Tibial nerve (tissue), 4 donors: Measurements from ENCODE around the gene NTSR1. TPM values are rescaled to one million over a fixed set of nuclear protein-coding genes. Genes with fewer than 3 reads are reported as not detected.
A peak's percentile ranks its signal among the peaks of the same experiment; 100 is the strongest.

Source experiments
- DNase-seq, 2 donors: peaks; one replicate each; pipeline ENCODE4 v3.0.0-alpha.2; 2019; ENCODE audit warnings: low spot score in 2 of 2
- H3K27ac ChIP-seq, 4 donors: fragments of 200-600 bp; sonication (generic) in 3 of 4; one replicate each; pipeline ENCODE4 v1.5.1; 2017 to 2019; ENCODE audit warnings: mild to moderate bottlenecking in 1 of 4
- H3K27me3 ChIP-seq, 2 donors: fragments of 200-600 bp; sonication (generic) in 1 of 2; one replicate each; pipeline versions ENCODE4 v1.5.1 to v1.6.0; 2017 to 2019
- H3K36me3 ChIP-seq, 3 donors: fragments of 200-600 bp; sonication (generic); one replicate each; pipeline ENCODE4 v1.5.1; 2018 to 2019
- H3K4me1 ChIP-seq, 4 donors: fragments of 200-600 bp; sonication (generic) in 3 of 4; one replicate each; pipeline ENCODE4 v1.5.1; 2017 to 2019
- H3K4me3 ChIP-seq, 4 donors: fragments of 200-600 bp; sonication (generic) in 3 of 4; one replicate each; pipeline ENCODE4 v1.5.1; 2017 to 2019; ENCODE audit warnings: mild to moderate bottlenecking in 1 of 4, moderate library complexity in 1 of 4
- H3K9me3 ChIP-seq, 4 donors: fragments of 200-600 bp; sonication (generic) in 3 of 4; one replicate each; pipeline ENCODE4 v1.5.1; 2017 to 2019
- EP300 ChIP-seq, 2 donors: sonication (generic); formaldehyde crosslinking; IDR thresholded peaks; one replicate each; pipeline ENCODE4 v1.6.1; 2017; ENCODE audit warnings: antibody characterized with exemption in 2 of 2, mild to moderate bottlenecking in 1 of 2
- POLR2A ChIP-seq, 2 donors: fragments of 450-650 bp; IDR thresholded peaks; one replicate each; pipeline ENCODE4 v1.6.1; 2017; ENCODE audit warnings: antibody characterized with exemption in 2 of 2, mild to moderate bottlenecking in 2 of 2, moderate library complexity in 2 of 2
- WGBS, 2 donors: methylation state at CpG; one replicate each; pipeline ENCODE4 v1.1.5; 2018; 5-methylcytosine and 5-hydroxymethylcytosine counted together
- total RNA-seq, 4 donors: library from RNA; depleted of rRNA; stranded (reverse); fragments of >200 nt; gene quantifications; one replicate each; pipeline ENCODE4 v1.1.0, GENCODE V29; 2016
- TF ChIP-seq, protein P1 (sequence below), 5 experiments: fragments of 200-600 bp in 3 of 5; fragments of 450-650 bp in 2 of 5; sonication (generic) in 3 of 5; IDR thresholded peaks; one replicate each; pipeline ENCODE4 v1.5.1; 2016 to 2019; ENCODE audit warnings: antibody characterized with exemption in 5 of 5, mild to moderate bottlenecking in 3 of 5, moderate library complexity in 2 of 5

Gene NTSR1
- total RNA-seq, 4 donors from 2014 or later, result 0.30 TPM; not detected in 3

DNA sequence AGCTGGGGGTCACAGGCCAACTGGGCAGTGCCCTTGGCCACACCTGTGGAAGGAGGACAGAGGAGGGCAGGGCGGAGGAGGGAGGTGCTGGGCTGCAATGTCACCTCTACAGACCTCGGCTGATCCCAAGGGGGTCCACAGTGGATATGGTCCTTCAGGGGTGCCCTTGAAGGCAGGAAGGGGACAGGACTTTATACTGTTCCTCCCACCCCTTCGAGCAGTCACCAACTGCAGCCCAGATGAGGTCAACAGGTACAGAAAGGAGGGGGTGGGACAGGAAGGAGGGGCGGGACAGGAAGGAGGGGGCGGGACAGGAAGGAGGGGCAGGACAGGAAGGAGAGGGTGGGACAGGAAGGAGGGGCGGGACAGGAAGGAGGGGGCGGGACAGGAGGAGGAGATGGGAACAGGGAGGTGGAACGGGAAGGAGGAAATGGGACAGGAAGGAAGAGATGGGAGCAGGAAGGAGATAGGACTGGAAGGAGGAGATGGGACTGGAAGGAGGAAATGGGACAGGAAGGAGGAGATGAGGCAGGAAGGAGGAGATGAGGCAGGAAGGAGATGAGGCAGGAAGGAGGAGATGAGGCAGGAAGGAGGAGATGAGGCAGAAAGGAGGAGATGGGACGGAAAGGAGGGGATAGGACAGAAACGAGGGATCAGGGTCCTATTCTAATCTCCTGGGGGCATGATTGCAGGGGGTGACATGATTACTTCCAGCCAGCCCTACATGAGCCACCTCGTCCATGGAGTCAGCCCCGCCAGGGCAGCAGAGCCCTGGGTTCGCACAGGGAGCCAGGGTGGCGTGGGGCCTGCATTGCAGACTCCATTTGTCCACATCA is 68.3 kb downstream of the NTSR1 start:
- H3K9me3 ChIP-seq, result no peaks in the 10 kb centered on the region
- peak overlapping the region in 1 of 4 donors; percentile 45 for H3K27ac ChIP-seq
- H3K4me1 ChIP-seq, result peaks cover 0 to 12% (median 0%) of the 10 kb centered on the region in 4 donors
- no peaks in the 10 kb centered on the region for H3K36me3 ChIP-seq
- H3K4me3 ChIP-seq, result no peak overlapping the region
- DNase-seq, result no peak
- H3K27me3 ChIP-seq, result peaks cover 0 to 3% of the 10 kb centered on the region in 2 donors
- TF ChIP-seq, protein P1, sequence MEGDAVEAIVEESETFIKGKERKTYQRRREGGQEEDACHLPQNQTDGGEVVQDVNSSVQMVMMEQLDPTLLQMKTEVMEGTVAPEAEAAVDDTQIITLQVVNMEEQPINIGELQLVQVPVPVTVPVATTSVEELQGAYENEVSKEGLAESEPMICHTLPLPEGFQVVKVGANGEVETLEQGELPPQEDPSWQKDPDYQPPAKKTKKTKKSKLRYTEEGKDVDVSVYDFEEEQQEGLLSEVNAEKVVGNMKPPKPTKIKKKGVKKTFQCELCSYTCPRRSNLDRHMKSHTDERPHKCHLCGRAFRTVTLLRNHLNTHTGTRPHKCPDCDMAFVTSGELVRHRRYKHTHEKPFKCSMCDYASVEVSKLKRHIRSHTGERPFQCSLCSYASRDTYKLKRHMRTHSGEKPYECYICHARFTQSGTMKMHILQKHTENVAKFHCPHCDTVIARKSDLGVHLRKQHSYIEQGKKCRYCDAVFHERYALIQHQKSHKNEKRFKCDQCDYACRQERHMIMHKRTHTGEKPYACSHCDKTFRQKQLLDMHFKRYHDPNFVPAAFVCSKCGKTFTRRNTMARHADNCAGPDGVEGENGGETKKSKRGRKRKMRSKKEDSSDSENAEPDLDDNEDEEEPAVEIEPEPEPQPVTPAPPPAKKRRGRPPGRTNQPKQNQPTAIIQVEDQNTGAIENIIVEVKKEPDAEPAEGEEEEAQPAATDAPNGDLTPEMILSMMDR (IDR thresholded peaks at IDR 0.05), result no peak
- WGBS, 2 donors, result 66 to 70% methylated on average over 13 to 14 of the region's 14 CpGs

DNA sequence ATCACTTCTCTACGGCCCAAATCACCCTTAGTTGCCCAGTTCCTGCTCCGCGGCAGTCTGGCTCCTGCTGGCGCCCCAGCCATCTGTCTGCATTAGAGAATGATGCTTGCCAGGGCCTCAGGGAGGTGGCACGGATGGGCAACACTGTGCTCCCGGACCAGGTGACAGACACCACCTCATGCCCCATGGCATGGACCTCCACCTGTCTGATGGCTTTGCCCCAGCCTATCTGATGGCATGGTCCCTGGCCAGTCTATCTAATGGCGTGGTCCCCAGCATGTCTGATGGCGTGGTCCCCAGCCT is 68.8 kb downstream of the NTSR1 start:
- Histone ChIP-seq H3K27ac (no peak overlapping the region), H3K4me3 (no peak overlapping the region), H3K27me3 (no peaks in the 10 kb centered on the region), H3K36me3 (no peaks in the 10 kb centered on the region), H3K9me3 (no peaks in the 10 kb centered on the region), H3K4me1 (peaks cover 0 to 12% (median 0%) of the 10 kb centered on the region in 4 donors)
- no peak for DNase-seq
- no peak for TF ChIP-seq POLR2A (IDR thresholded peaks at IDR 0.05)
- no peak for TF ChIP-seq EP300 (IDR thresholded peaks at IDR 0.05)
- TF ChIP-seq, protein P1 (IDR thresholded peaks at IDR 0.05), result no peak
- WGBS, 2 donors, result 89 to 91% methylated on average over 6 to 8 of the region's 8 CpGs

DNA sequence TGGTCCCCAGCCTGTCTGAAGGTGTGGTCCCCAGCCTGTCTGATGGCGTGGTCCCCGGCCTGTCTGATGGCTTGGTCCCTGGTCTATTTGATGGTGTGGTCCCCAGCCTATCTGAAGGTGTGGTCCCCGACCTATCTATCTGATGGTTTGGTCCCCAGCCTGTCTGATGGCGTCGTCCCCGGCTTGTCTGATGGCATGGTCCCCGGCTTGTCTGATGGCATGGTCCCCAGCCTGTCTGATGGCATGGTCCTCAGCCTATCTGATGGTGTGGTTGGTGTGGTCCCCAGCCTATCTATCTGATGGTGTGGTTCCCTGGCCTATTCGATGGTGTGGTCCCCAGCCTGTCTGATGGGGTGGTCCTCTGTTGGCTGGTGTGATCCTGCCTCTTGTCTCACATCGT is 69.4 kb downstream of the NTSR1 start:
- Histone ChIP-seq H3K4me1 (peaks cover 0 to 12% (median 0%) of the 10 kb centered on the region in 4 donors), H3K36me3 (no peaks in the 10 kb centered on the region), H3K9me3 (no peaks in the 10 kb centered on the region), H3K4me3 (no peak overlapping the region), H3K27me3 (no peaks in the 10 kb centered on the region), H3K27ac (no peak overlapping the region)
- no peak for DNase-seq
- TF ChIP-seq, protein P1 (IDR thresholded peaks at IDR 0.05), result no peak
- TF ChIP-seq EP300 (IDR thresholded peaks at IDR 0.05) (no peak), POLR2A (IDR thresholded peaks at IDR 0.05) (no peak)
- 91 to 96% methylated on average over 6 to 9 of the region's 9 CpGs for WGBS, 2 donors

DNA sequence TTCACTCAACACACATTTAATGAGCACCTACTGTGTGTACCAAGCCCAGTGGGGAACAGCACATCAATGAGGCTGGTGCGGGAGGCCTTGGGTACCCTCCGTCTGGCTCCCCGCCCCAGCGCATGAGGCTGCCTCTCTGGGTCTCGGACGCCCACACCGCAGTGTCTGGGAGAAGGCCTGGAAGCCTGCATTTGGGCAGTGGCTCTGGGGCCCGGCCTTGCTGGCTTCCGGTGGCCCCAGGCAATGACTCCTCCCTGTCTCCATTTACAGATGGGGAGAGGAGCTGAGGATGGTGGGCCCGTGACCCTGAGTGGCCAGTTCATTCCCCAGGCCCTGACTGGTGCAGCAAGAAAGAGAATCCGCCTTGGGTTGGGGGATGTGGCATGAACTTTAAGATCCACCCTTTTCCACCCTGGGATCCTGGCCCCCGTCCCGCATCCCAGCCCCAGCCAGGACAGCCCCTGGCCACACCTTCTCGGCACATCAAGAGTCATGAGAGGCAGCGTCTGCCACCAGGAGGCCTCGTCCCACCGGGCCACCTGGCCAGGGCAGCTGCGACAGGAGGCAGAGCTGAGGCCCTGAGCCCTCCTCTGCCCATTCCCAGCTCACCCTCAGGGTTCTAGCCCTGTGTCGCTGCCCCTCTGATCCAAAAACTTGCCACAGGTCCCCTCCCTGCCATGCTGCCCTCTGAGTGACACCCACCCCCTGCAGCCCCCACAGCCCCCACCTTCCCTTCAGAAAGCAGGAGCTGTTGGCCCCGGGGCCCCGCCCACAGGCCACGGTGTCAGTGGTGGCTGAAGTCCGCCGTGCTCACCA is 70.2 kb downstream of the NTSR1 start:
- Histone ChIP-seq H3K36me3 (no peaks in the 10 kb centered on the region), H3K27me3 (no peaks in the 10 kb centered on the region), H3K4me3 (no peak overlapping the region), H3K27ac (no peak overlapping the region), H3K9me3 (no peaks in the 10 kb centered on the region), H3K4me1 (peaks cover 0 to 12% (median 0%) of the 10 kb centered on the region in 4 donors)
- TF ChIP-seq POLR2A (IDR thresholded peaks at IDR 0.05), result no peak
- no peak for TF ChIP-seq EP300 (IDR thresholded peaks at IDR 0.05)
- TF ChIP-seq, protein P1 (IDR thresholded peaks at IDR 0.05), result no peak
- no peak for DNase-seq
- 70 to 73% methylated on average over 18 to 24 of the region's 24 CpGs for WGBS, 2 donors

- 80 to 82% methylated on average over 7 of the region's 7 CpGs for WGBS, 2 donors
- H3K4me3 ChIP-seq, result no peak overlapping the region
- H3K27ac ChIP-seq, result no peak overlapping the region
- no peaks in the 10 kb centered on the region for H3K27me3 ChIP-seq
- DNase-seq, result no peak
- H3K36me3 ChIP-seq, result no peaks in the 10 kb centered on the region
- H3K9me3 ChIP-seq, result no peaks in the 10 kb centered on the region
- peaks cover 0 to 12% (median 0%) of the 10 kb centered on the region in 4 donors for H3K4me1 ChIP-seq
- TF ChIP-seq POLR2A (IDR thresholded peaks at IDR 0.05) (no peak), EP300 (IDR thresholded peaks at IDR 0.05) (no peak)
- TF ChIP-seq, protein P1 (IDR thresholded peaks at IDR 0.05), result no peak
Observed at GRCh38 chr20:62779417-62779685, 70.7 kb downstream of the NTSR1 start.
